Measurements from ENCODE around the gene FUZ. TPM values are rescaled to one million over a fixed set of nuclear protein-coding genes. Genes with fewer than 3 reads are reported as not detected.
A peak's percentile ranks its signal among the peaks of the same experiment; 100 is the strongest.

Gene FUZ
- total and polyA plus RNA-seq, 2 of the 8 experiments (the other 6 are each of a cell fraction or from before 2014, with no cell fraction given): 28.4 to 33.9 TPM

DNA sequence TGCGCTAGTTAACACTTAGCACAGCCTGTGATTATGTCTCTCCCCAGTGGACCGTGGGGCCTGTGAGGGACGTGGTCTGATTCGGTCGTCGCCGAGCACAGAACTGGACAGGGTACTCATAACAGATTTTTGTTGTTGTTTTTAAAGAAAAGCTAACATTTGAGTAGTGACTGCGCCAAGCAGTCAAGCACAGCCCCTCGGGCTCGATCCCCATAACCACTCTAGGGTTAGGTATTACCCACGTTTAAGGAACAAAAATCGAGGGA, 37.1 kb upstream of the FUZ start:
- POLR2A ChIA-PET (ENCODE audit: partially characterized antibody): interaction anchor here (0.7 to 12.4 kb wide), 29 partner anchors 9 to 174 kb away, joined by 3 to 247 read pairs (median 5); partner anchors contain the start of genes ADM5, AKT1S1, AP2A1 and ATF5
- Histone ChIP-seq H4K20me1 (replicated peaks in 1 of 2; ENCODE audit: control insufficient read depth in 1 of 2, insufficient read depth in 2 of 2, low read length in 2 of 2) (peaks cover 22 to 30% of the 10 kb centered on the region in 2 experiments), H3K9me3 (ENCODE audit: insufficient read depth in 2 of 2, low read depth in 1 of 2, low read length in 1 of 2) (no peaks in the 10 kb centered on the region), H3K4me2 (ENCODE audit: insufficient read depth in 1 of 2, low read depth in 2 of 2, low read length in 2 of 2) (peak overlapping the region; percentile 72 to 74), H2AK5ac (ENCODE audit: low read depth, low read length) (peak overlapping the region; percentile 93; the same call in 1 of the 2 replicates), H3K9ac (replicated peaks in 1 of 4; ENCODE audit: extremely low read depth in 1 of 4, low read depth in 3 of 4, low read length in 3 of 4) (peak overlapping the region in 1 of 4 experiments; percentile 68; a peak in 4 of 7 replicates), H3K36me3 (ENCODE audit: control insufficient read depth in 2 of 4, insufficient read depth in 4 of 4, low read length in 3 of 4) (peaks cover 0 to 16% (median 7%) of the 10 kb centered on the region in 4 experiments; a peak in 3 of 8 replicates), H3K56ac (replicated peaks; ENCODE audit: insufficient read length, low read depth, low read length) (no peak overlapping the region), H3K23ac (ENCODE audit: insufficient read length) (no peak overlapping the region), H3K4ac (replicated peaks; ENCODE audit: insufficient read length, low read depth, low read length) (no peak overlapping the region), H4K91ac (replicated peaks; ENCODE audit: insufficient read length, low read length) (no peak overlapping the region), H3K4me3 (ENCODE audit: extremely low read depth in 1 of 4, insufficient read depth in 2 of 4, low read depth in 3 of 4, low read length in 4 of 4) (peak overlapping the region; percentile 64 to 88 (median 80); a peak in 7 of 8 replicates), H3K27me3 (replicated peaks in 1 of 4; ENCODE audit: control insufficient read depth in 3 of 4, extremely low read depth in 1 of 4, insufficient read depth in 3 of 4, low read length in 3 of 4) (no peaks in the 10 kb centered on the region; a peak in 1 of 7 replicates), H2BK15ac (ENCODE audit: low read length) (no peak overlapping the region), H3K79me2 (ENCODE audit: control insufficient read depth in 1 of 2, insufficient read depth in 2 of 2, low read length in 2 of 2) (peaks cover 17 to 28% of the 10 kb centered on the region in 2 experiments), H3K18ac (ENCODE audit: extremely low read depth, low read length) (no peak overlapping the region), H4K8ac (ENCODE audit: extremely low read depth, insufficient read depth, low read length) (no peak overlapping the region), H2BK5ac (ENCODE audit: low read depth, low read length) (no peak overlapping the region), H3K14ac (ENCODE audit: insufficient read length) (no peak overlapping the region), H3K27ac (ENCODE audit: low read depth, low read length) (no peak overlapping the region), H2BK20ac (ENCODE audit: low read length) (no peak overlapping the region), H2BK12ac (ENCODE audit: low read depth, low read length) (0 out of 2 replicates have a peak overlapping the region, but pooled peaks have one; percentile 60), H3K23me2 (ENCODE audit: low read depth, low read length) (peaks cover 10% of the 10 kb centered on the region; the same call in 1 of the 2 replicates), H2AFZ (ENCODE audit: low read length) (no peak overlapping the region), H3K4me1 (replicated peaks in 1 of 4; ENCODE audit: control insufficient read depth in 3 of 4, insufficient read depth in 4 of 4, low read length in 3 of 4) (peaks cover 3 to 9% (median 6%) of the 10 kb centered on the region in 4 experiments), H3K79me1 (ENCODE audit: low read depth, low read length) (peaks cover 18% of the 10 kb centered on the region), H4K5ac (ENCODE audit: insufficient read length, low read depth, low read length) (no peak overlapping the region), H2BK120ac (replicated peaks; ENCODE audit: low read depth, low read length) (no peak overlapping the region)
- CTCF ChIA-PET (ENCODE audit: partially characterized antibody): interaction anchor here (0.6 to 1.8 kb wide), 6 partner anchors 13 to 160 kb away, joined by 3 to 7 read pairs (median 3); partner anchors contain the start of gene ADM5
- DNase-seq (ENCODE audit: low read depth in 1 of 2, low spot score in 2 of 2) (no peak), FAIRE-seq (no peak)
- 62% methylated on average over 12 of the region's 12 CpGs; no CpG with 5 or more reads in 1 of the 2 experiments for WGBS, 2 experiments (ENCODE audit: extremely low coverage in 1 of 2, insufficient coverage in 1 of 2, insufficient read length in 1 of 2, insufficient replicate concordance in 2 of 2, low coverage in 1 of 2, low lambda C conversion rate in 2 of 2, missing lambda C conversion rate in 1 of 2)
- TF ChIP-seq CEBPB (IDR thresholded peaks at IDR 0.05; ENCODE audit: low read depth, low read length) (no peak), CBX8 (IDR thresholded peaks at IDR 0.05; ENCODE audit: borderline replicate concordance, low read depth, low read length) (no peak), FOSL1 (IDR thresholded peaks at IDR 0.05; ENCODE audit: insufficient read depth, low read depth, low read length) (no peak), ASH2L (IDR thresholded peaks at IDR 0.05; ENCODE audit: low read length) (no peak), YY1 (IDR thresholded peaks at IDR 0.05; ENCODE audit: low read depth, low read length) (no peak), BCL11A (IDR thresholded peaks at IDR 0.05; ENCODE audit: low read depth in 2 of 2, low read length in 2 of 2) (no peak), CHD1 (IDR thresholded peaks at IDR 0.05; ENCODE audit: low read depth, low read length) (no peak), BRCA1 (IDR thresholded peaks at IDR 0.05; ENCODE audit: low read depth, low read length) (no peak), CBX5 (IDR thresholded peaks at IDR 0.05; ENCODE audit: low read depth, low read length) (no peak), SAP30 (IDR thresholded peaks at IDR 0.05; ENCODE audit: insufficient read depth, insufficient replicate concordance, low read length) (no peak), KDM4A (IDR thresholded peaks at IDR 0.05; ENCODE audit: low read depth, low read length, severe bottlenecking) (no peak)
- TF ChIP-seq, protein P1, sequence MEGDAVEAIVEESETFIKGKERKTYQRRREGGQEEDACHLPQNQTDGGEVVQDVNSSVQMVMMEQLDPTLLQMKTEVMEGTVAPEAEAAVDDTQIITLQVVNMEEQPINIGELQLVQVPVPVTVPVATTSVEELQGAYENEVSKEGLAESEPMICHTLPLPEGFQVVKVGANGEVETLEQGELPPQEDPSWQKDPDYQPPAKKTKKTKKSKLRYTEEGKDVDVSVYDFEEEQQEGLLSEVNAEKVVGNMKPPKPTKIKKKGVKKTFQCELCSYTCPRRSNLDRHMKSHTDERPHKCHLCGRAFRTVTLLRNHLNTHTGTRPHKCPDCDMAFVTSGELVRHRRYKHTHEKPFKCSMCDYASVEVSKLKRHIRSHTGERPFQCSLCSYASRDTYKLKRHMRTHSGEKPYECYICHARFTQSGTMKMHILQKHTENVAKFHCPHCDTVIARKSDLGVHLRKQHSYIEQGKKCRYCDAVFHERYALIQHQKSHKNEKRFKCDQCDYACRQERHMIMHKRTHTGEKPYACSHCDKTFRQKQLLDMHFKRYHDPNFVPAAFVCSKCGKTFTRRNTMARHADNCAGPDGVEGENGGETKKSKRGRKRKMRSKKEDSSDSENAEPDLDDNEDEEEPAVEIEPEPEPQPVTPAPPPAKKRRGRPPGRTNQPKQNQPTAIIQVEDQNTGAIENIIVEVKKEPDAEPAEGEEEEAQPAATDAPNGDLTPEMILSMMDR (IDR thresholded peaks at IDR 0.05; ENCODE audit: control extremely low read depth in 1 of 3, insufficient read depth in 1 of 3, low read depth in 1 of 3, low read length in 3 of 3): no peak

All from H1 (cell line).